Measurements from ENCODE around the gene BLACAT1.

DNA sequence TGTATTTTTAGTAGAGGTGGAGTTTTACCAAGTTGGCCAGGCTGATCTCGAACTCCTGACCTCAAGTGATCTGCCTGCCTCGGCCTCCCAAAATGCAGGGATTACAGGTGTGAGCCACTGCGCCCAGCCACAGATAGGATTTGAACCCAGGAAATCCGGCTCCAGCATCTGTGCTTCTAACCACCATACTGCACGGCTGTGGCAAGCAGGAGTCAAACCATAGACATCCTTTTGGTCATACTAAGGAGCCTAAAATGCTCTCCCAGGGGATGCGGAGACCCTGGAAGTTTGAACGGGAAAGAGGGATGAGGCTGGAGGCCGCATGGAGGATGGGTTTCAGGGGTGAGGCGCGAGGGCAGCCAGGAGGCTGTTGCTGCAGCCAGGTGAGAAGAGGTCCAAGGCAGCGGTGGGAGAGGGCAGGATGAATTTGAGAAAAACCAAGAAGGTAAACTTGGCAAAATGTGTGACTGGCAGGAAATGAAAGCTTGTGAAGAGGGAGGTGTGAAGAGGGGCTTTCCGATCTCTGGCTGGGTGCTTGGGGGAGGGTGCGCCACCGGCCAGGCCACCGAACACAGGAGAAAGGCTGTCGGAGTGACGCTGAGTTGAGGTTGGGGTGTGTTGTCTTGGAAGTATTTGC lies 24.6 kb upstream of the BLACAT1 start:
- TF ChIP-seq, protein P1, sequence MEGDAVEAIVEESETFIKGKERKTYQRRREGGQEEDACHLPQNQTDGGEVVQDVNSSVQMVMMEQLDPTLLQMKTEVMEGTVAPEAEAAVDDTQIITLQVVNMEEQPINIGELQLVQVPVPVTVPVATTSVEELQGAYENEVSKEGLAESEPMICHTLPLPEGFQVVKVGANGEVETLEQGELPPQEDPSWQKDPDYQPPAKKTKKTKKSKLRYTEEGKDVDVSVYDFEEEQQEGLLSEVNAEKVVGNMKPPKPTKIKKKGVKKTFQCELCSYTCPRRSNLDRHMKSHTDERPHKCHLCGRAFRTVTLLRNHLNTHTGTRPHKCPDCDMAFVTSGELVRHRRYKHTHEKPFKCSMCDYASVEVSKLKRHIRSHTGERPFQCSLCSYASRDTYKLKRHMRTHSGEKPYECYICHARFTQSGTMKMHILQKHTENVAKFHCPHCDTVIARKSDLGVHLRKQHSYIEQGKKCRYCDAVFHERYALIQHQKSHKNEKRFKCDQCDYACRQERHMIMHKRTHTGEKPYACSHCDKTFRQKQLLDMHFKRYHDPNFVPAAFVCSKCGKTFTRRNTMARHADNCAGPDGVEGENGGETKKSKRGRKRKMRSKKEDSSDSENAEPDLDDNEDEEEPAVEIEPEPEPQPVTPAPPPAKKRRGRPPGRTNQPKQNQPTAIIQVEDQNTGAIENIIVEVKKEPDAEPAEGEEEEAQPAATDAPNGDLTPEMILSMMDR (IDR thresholded peaks at IDR 0.05), result no peak
- no peak for TF ChIP-seq POLR2AphosphoS5 (IDR thresholded peaks at IDR 0.05)
- TF ChIP-seq POLR2A (IDR thresholded peaks at IDR 0.05), result no peak
- TF ChIP-seq EP300 (IDR thresholded peaks at IDR 0.05; ENCODE audit: low read depth), result no peak

All from transverse colon (tissue), 4 donors.